Activated CD4-positive, CD25-positive, alpha-beta regulatory T cell treated with anti-CD3 and anti-CD28 coated beads, Interleukin-2, amount 50 U/mL, for 72 hours (primary cell): ENCODE measurements around the gene SUGCT.
A peak's percentile ranks its signal among the peaks of the same experiment; 100 is the strongest.
"Not testable (repeated sequence)": the region's sequence is repeated elsewhere in the genome, so short reads cannot be mapped to it uniquely, and the experiment has no call there.

ENCODE experiments used
- DNase-seq: peaks from one replicate; pipeline ENCODE4 v3.0.0; 2021

The SUGCT gene

DNA sequence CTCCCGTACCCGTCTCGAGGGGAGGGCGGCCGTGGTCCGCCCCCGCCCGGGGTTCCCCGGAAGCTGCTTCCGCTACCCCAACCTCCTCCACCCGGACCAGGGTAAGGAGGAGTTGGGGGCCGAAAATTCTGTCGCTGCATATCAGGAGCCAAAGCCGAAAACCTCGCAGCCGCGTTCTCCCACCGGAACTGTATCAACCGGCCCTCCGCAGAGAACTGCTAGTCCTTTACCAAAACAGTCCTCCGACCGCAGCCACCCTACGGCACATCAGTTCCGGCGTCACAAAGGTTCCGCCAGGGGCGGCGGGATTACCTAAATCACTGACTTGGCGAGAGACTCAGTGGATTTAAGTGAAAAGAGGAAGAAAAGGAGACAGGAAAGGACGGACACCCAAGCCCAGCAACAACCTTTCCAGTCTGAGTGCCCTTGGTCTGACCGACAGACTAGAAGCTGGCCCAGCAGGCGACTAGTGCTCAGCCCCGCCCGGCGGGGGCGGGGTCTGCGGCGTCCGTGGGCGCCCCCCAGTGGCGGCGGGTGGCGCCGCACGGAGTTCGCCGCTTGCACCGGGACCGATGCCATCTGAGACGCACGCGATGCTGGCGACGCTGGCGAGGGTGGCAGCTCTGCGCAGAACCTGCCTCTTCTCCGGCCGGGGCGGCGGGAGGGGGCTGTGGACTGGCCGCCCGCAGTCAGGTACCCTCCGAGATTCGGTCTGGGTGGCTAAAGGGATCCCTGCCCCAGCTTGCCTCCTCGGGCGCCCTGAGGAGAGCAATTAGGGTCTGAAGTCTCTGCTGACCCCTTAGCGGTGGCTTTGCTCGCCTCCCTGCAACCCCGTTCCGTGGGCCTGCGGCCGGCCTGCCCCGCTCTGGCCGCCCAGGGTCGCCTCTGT lies at the start of gene SUGCT, which contains the start of gene MPLKIP:
SUGCT (plus strand) TSS at position 578 of the 889 bp plus-strand sequence.
MPLKIP (minus strand) TSS at position 195 of the 889 bp plus-strand sequence; CDS start at position 140, 55 bp downstream.
- peak; percentile 85 for DNase-seq

DNA sequence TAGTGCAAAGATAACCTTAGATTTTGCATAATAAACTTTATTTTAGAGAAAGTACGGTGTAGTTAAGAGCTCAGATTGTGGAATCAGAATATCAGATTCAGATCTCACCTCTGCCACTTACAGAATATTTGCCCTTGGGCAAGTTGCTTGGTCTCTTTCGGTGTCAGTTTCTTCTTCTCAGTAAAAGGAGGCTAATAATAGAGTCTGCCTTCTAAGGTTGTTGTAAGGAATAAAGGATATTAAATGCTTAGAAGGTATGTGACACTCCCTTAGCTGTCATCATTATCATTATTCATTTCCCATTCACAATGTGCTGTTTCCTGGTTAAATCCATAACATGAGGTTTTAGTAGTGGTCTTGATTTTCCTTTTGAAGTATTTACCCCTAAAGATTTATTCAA lies 42.6 kb upstream of the SUGCT start:
- DNase-seq = no peak

DNA sequence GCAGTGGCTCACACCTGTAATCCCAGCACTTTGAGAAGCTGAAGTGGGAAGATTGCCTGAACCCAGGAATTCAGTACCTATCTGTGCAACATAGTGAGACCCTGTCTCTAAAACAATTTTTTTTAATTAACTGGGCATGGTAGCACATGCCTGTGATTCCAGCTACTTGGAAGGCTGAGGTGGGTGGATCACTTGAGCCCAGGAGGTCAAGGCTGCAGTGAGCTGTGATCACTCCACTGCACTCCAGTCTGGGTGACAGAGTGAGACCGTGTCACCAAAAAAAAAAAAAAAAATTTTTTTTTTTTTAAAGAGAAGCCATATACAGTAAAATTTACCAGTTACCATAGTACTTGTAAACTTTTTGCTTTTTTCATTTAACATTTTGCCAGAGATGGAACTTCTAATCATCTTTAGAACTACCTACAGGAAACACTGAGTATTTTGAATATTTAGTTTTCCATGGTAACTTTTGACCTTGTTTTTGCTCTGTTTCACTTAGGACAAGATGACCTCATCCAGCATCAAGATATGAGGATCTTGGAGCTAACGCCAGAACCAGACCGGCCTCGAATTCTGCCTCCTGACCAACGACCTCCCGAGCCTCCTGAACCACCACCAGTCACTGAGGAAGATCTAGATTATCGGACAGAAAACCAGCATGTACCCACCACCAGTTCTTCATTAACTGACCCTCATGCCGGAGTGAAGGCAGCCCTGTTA lies 41.0 kb upstream of the SUGCT start:
- no peak for DNase-seq

DNA sequence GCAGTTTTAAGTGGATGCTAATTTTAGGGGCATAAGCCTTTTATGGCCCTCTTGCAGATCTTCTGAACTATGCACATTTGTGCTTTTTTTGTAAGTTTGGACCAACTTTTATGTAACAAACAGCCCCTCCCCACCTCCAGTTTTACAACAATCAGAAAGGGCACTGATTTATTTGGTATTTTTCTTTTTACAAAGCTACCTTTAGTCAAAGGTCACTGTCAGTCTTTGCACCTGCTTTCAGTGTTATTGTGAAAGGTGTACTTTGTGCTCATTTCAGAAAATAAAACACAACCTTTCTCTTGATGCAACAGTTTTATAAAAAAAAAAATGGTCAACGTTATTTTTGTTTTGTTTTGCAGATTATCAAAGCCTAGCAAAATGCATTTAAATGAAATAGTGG lies 39.6 kb upstream of the SUGCT start:
- no peak for DNase-seq

DNA sequence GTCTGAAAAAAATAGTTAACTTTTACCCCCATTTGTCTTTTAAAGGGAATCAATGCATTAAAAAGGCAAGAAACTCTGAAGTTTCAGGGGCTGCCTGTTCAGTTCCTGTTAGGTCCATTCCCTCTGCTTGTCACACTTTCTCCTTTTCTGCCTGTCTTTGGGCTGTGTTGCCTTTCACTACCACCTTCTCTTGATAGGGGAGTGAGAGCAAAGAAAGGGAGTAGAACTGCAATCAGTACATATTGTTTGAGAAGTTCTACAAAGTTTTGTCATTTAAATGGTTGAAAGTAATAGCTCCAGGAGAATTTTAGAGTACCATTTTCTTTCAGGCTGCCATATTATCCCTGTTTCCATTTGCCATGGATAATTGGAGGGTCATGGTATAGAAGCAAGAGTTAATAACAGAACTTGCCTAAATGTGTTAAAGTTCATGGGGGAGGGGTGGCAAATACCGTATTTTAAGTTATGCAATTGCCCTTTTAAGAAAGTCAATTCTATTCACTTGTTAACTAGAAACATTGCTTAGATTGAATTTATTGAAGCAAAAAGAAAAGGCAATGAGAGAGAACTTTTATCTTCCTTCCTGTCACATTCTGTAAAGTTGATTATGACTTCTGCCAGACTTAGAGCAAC lies 39.0 kb upstream of the SUGCT start:
- DNase-seq = no peak

GRCh38 chr7:40097728-40098127 lies 37.1 kb upstream of the SUGCT start:
- no peak for DNase-seq

- no peak for DNase-seq
These were observed 36.0 kb upstream of the SUGCT start for GRCh38 chr7:40098810-40099209.

DNA sequence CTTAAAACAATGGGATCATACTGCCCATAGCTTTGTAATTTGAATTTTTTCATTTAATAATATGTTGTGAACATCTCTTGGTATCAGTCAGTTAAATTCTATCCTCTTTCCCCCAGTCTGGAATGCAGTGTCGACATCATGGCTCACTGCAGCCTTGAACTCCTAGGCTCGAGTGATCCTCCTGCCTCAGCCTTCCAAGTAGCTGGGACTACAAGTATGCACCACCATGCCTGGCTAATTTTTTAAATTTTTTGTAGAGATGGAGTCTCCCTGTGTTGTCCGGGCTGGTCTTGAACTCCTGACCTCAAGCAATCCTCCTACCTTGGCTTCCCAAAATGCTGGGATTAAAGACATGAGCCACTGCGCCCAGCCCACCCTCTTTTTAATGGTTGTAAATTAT lies 35.0 kb upstream of the SUGCT start:
- no peak for DNase-seq

- no peak for DNase-seq
These were observed 33.6 kb upstream of the SUGCT start for GRCh38 chr7:40101201-40101600.

DNA sequence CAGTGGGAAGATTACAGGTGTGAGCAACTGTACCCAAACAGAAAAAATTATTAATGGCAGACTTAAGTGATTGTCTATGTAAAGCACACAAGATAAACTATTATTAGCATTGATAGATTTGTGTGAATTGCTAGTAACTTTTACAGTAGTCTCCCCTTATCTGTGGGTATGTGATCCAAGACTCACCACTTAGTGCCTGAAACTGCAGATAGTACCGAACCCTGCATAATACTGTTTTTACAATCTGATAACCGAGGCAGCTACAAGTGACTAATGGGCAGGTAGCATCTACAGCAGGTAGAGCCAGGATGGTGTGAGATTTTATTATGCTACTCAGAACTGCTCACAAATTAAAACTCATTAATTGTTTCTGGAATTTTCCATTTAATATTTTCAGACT lies 31.9 kb upstream of the SUGCT start:
- no peak for DNase-seq

DNA sequence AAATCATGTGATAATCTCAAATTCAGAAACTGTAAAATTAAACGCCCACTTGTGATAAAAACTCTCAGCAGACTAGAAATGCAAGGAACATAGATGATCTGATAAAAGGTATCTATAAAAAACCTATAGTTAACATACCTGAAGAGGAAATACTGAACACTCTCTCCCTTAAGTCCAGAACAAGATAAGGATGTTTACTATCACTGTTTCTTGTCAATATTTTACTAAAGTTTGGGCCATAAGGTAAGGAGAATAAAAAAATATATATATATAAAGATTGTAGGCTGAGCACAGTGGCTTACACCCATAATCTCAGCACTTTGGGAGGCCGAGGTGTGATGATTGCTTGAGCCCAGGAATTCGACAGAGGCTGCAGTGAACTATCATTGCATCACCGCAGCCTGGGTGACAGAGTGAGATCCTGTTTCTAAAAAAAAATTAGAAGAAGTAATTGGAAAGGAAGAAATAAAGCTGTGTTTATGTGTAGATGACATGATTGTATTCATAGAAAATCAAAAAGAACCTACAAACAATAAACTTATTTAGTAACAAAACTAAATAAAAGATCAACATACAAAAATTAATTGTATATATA lies 28.8 kb upstream of the SUGCT start:
- DNase-seq = no peak

GRCh38 chr7:40115936-40116335 lies 18.9 kb upstream of the SUGCT start:
- DNase-seq = no peak

DNA sequence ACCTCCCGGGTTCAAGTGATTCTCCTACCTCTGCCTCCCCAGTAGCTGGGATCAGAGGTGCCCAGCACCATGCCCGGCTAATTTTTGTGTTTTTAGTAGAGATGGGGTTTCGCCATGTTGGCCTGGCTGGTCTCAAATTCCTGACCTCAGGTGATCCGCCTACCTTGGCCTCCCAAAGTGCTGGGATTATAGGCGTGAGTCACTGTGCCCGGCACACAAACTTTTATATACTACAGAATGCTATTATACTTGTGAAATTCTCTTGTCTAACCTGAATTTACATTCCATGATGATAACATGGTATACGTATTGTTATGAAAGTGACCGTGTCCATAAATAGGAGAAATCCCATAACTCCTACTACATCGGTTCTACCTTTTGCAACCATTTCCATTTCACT lies 17.6 kb upstream of the SUGCT start:
- DNase-seq = not testable (repeated sequence)

- DNase-seq = not testable (repeated sequence)
These were observed 16.6 kb upstream of the SUGCT start for GRCh38 chr7:40118201-40118600.

DNA sequence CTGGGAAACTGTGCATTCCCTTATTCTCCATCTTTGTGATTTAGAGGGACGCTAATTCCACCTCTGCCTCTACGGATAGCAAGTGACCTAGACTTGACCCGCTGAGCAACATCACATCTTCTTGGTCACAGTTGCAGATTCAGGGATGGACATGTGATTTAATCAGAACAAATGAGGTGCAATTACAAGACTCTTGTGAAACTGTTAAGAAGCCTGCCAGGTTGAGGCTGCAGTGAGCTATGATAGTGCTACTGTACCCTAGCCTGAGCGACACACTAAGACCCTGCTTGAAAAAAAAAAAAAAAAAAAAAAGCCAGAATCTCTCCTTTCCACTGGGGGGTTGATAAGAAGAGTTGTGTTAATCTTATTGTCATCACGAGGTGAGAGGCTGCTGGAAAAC lies 14.8 kb upstream of the SUGCT start:
- no peak for DNase-seq

- DNase-seq = not testable (repeated sequence)
These were observed 12.5 kb upstream of the SUGCT start for GRCh38 chr7:40122100-40122939.

- DNase-seq = no peak
These were observed 11.9 kb upstream of the SUGCT start for GRCh38 chr7:40122940-40123254.

GRCh38 chr7:40133561-40134427 lies 1.0 kb upstream of the SUGCT start:
- DNase-seq = no peak

DNA sequence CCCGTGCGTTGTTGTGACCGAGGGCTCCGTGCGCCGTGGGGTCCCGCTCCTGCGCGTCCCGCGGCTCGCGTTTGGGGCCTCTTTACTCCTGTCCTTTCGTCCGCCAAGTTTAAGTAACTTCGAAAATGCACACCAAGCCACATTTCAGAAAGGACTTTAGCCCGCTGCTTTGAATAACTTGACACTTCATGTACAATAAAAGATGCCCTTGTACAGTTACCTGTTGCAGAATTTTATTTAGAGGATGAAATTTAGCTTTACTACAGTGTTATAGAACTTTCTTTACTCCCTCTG lies 459 bp downstream of the SUGCT start:
- DNase-seq = no peak

DNA sequence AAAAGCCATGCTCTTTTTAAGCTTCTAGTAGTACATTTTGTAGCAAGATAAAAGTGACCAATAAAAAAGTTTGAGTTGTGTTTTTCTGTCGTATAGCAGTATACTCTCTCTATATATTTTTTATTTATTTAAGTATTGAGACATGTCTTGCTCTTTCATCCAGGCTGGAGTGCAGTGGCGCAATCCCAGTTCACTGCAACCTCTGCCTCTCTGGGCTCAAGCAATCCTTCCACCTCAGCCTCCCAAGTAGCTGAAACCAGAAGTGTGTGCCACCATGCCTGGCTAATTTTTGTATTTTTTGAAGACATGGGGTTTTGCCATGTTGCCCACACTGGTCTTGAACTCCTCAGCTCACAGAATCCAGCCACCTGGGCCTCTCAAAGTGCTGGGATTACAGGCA lies 2.8 kb downstream of the SUGCT start:
- no peak for DNase-seq

DNA sequence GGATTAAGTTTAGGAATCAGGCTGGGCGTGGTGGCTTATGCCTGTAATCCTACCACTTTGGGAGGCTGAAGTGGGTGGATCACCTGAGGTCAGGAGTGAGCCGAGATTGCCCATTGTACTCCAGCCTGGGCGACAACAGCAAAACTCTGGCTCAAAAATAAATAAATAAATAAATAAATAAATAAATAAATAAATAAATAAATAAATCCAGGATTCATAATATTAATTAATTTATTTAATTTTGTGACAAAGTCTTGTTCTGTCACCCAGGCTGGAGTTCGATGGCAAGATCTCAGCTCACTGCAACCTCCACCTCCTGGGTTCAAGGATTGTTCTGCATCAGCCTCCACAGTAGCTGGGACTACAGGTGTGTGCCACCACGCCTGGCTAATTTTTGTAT lies 4.2 kb downstream of the SUGCT start:
- no peak for DNase-seq

DNA sequence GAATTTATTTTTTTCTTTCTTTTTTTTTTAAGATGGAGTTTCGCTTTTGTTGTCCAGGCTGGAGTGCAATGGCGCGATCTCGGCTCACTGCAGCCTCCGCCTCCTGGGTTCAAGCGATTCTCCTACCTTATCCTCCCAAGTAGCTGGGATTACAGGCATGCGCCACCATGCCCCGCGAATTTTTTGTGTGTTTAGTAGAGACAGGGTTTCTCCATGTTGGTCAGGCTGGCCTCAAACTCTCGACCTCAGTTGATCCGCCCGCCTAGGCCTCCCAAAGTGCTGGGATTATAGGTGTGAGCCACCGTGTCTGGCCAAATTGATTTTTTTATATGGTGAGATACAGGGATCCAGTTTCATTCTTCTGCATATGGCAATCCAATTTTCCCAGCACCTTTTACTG lies 5.1 kb downstream of the SUGCT start:
- DNase-seq = not testable (repeated sequence)
